GM12875 (cell line): ENCODE results near the gene TNKS1BP1.
A peak's percentile ranks its signal among the peaks of the same experiment; 100 is the strongest.

Experiments used
- H3K4me3 ChIP-seq: one replicate; pipeline ENCODE4 v1.5.1; 2011; ENCODE audit warnings: low read depth, low read length, control low read depth
- TF ChIP-seq, protein P1 (sequence below): IDR thresholded peaks from 2 replicates; pipeline ENCODE4 v1.5.1; 2011; ENCODE audit warnings: low read depth, mild to moderate bottlenecking, control low read depth, inconsistent platforms, low read length, moderate library complexity, borderline replicate concordance; ENCODE audit not compliant: insufficient read depth

TNKS1BP1 gene, protein sequence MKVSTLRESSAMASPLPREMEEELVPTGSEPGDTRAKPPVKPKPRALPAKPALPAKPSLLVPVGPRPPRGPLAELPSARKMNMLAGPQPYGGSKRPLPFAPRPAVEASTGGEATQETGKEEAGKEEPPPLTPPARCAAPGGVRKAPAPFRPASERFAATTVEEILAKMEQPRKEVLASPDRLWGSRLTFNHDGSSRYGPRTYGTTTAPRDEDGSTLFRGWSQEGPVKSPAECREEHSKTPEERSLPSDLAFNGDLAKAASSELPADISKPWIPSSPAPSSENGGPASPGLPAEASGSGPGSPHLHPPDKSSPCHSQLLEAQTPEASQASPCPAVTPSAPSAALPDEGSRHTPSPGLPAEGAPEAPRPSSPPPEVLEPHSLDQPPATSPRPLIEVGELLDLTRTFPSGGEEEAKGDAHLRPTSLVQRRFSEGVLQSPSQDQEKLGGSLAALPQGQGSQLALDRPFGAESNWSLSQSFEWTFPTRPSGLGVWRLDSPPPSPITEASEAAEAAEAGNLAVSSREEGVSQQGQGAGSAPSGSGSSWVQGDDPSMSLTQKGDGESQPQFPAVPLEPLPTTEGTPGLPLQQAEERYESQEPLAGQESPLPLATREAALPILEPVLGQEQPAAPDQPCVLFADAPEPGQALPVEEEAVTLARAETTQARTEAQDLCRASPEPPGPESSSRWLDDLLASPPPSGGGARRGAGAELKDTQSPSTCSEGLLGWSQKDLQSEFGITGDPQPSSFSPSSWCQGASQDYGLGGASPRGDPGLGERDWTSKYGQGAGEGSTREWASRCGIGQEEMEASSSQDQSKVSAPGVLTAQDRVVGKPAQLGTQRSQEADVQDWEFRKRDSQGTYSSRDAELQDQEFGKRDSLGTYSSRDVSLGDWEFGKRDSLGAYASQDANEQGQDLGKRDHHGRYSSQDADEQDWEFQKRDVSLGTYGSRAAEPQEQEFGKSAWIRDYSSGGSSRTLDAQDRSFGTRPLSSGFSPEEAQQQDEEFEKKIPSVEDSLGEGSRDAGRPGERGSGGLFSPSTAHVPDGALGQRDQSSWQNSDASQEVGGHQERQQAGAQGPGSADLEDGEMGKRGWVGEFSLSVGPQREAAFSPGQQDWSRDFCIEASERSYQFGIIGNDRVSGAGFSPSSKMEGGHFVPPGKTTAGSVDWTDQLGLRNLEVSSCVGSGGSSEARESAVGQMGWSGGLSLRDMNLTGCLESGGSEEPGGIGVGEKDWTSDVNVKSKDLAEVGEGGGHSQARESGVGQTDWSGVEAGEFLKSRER (N-terminal part only)

DNA sequence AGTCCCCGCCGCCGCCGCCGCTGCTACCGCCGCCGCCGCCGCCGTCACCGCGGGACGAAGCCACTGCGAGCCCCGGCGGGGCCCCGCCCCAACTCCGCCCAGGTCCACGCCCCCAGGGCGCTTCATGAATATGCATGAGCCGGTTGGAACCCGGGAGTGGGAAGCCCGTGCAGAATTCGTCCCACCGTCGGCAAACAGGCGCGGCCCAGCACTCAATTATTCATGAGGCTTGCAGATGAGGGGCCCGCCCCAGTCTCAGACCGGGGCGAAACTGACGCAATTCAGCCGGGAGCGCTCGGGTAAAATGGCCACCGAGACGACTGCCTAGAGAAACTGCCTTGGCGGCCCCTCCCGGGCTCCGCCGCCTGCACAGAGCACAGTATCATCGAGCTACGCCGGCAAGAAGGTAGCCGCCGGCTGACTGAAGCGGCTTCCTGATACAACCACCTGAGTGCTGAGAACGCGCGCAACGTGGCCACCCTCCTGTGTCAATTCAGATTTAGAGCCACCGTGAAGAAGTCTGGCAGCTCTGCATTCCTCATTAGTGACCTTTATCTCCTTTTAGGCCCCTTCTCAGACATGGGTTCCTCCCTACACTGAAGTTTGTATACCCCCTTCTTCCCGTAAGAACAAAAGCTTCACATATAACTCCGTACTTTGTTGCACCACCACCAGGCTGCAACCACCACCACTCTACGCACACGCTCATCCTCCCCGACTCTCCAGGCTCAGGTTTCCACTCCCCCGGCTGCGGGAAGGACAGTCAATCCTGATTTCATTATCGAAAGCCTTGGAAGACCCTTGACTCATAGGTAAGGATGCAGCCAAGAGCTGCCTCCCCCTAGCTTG lies at the start of gene TNKS1BP1:
TNKS1BP1 (minus strand) TSS at position 67 of the 849 bp plus-strand sequence. CDS start 3,067 bp downstream, outside the sequence.
- H3K4me3 ChIP-seq = peak within 1 kb of the TSS; percentile 45
- TF ChIP-seq, protein P1, sequence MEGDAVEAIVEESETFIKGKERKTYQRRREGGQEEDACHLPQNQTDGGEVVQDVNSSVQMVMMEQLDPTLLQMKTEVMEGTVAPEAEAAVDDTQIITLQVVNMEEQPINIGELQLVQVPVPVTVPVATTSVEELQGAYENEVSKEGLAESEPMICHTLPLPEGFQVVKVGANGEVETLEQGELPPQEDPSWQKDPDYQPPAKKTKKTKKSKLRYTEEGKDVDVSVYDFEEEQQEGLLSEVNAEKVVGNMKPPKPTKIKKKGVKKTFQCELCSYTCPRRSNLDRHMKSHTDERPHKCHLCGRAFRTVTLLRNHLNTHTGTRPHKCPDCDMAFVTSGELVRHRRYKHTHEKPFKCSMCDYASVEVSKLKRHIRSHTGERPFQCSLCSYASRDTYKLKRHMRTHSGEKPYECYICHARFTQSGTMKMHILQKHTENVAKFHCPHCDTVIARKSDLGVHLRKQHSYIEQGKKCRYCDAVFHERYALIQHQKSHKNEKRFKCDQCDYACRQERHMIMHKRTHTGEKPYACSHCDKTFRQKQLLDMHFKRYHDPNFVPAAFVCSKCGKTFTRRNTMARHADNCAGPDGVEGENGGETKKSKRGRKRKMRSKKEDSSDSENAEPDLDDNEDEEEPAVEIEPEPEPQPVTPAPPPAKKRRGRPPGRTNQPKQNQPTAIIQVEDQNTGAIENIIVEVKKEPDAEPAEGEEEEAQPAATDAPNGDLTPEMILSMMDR = no peak

DNA sequence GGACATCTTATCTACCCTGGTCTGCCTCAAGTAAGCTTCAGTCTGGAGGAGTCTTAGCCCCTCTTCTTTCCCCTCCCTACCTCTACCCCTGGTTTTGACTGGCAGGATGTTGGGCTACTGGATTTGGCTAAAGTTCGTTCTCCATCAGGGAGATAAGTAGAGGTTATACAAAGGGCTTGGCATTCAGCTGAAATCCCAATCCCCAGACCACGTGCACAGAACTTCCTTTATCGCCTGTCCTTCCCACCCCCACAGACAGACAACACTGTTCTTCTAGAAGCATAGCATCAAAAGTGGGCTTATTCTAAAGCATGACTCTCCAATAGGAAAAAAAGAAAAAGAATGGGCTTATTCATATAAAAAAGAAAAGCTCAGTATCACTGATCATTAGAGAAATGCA lies 48.4 kb upstream of the TNKS1BP1 start:
- no peak overlapping the region for H3K4me3 ChIP-seq
- TF ChIP-seq, protein P1 = no peak

DNA sequence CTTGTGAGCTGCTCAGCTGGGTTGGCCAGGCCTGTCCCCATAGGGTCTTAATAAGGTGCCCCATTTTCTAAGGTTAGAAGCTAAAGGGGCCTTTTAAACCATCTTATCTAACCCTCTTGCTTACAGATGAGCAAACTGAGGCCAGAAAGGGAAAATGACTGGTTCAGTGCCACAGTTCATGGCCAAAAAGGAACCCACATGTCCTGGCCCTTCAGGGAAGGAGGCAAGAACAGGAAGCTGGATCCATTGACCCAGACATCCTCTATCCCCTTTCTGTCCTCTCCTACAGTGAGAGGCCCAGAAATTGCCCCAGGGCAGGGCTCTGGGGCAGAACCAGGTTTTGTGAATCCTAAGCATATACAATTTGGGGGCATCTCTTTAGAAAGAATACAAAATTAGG lies 46.2 kb upstream of the TNKS1BP1 start:
- TF ChIP-seq, protein P1 = no peak
- H3K4me3 ChIP-seq = no peak overlapping the region

DNA sequence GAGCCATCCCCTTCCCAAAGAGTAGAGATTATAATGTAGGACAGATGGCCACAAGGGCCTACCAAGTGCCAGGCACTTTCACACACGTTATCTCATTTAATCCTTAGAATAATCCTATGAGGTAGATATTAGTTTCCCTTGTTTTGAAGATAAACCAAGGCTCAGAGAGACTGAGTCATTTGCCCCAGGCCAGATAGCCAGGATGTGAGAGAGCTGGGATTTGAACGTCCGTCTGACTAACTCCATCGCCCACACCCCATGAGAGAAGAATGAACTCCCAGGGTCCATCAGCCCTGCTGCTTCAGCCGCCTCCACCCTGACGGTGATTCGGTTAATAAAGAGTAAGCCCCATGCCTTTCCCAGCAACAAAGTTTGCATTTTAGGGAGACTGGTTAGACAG lies 45.5 kb upstream of the TNKS1BP1 start:
- no peak overlapping the region for H3K4me3 ChIP-seq
- TF ChIP-seq, protein P1 = no peak

DNA sequence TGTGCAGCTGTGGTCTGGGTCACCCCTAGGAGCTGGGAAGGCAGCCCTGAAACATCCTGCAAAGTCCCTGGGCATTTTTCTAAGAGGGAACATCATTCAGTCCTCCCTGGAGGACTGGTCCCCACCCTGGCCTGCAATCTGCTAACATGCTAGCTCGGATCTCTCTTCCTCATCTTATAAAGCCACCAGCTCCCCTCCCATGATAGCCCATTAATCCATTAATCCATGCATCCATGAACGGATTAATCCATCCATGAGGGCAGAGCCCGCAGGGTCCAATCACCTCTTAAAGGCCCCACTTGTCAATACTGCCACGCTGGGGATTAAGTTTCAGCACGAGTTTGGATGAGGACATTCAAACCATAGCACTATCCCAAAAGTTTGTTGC lies 44.1 kb upstream of the TNKS1BP1 start:
- no peak overlapping the region for H3K4me3 ChIP-seq
- TF ChIP-seq, protein P1 = no peak
